ENCODE results near the gene SLAIN2.
"Not testable (repeated sequence)": the region's sequence is repeated elsewhere in the genome, so short reads cannot be mapped to it uniquely, and the experiment has no call there.

The SLAIN2 gene

DNA sequence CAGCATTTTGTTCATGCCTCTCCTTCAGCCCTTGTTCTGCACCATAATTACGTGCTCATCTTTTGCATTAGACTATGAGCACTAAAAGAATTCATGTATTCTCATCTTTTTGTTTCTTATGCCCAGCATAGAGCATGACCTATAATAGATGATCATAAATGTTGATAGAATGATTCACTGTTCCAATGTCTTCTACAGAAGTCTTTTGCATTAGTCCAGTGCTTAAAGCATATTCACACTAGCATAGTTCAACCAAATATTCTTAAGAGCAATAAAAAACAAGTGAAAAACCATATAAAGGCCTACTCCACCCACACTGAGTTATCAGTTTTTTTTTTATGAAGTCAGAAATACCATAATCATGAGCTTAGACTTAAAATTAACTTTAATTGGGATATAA, 105.3 kb downstream of the SLAIN2 start:
- DNase-seq, result no peak

DNA sequence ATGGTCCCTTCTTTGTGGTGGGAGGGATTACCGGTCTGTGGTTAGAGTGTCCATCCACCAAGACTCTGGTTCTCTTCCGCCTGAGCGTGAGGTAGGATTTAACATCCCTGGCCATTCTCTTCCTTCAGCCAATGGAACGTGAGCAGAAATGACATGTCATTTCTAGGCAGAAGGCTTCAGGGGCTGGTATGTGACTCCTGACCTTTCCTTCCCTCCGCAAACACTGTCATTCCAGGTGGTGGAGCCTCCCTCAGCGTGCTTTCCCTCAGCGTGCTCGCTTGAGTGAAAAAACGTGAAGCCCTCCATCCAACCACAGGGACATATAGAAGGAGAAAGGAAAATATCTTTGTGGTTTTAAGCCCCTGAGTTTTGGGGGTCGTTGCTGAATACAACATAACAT, 107.8 kb downstream of the SLAIN2 start:
- DNase-seq, result no peak

DNA sequence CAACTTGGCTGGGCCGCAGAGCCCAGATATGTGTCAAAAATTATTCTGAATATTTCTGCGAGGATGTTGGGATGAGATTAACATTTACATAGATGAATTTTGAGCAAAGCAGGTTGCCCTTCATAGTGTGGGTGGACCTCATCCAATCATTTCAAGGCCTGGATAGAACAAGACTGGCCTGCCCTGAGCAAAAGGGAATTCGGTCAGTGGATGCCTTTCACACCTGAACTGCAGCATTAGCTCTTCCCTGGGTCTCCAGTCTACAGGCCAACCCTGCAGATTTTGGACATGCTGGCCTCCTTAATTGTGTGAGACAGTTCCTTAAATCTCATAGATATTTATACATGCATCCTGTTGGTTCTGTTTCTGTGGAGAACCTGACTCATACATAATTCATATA, 109.4 kb downstream of the SLAIN2 start:
- DNase-seq, result no peak

- not testable (repeated sequence) for DNase-seq
Measured at GRCh38 chr4:48451656-48452055, 110.3 kb downstream of the SLAIN2 start.

DNA sequence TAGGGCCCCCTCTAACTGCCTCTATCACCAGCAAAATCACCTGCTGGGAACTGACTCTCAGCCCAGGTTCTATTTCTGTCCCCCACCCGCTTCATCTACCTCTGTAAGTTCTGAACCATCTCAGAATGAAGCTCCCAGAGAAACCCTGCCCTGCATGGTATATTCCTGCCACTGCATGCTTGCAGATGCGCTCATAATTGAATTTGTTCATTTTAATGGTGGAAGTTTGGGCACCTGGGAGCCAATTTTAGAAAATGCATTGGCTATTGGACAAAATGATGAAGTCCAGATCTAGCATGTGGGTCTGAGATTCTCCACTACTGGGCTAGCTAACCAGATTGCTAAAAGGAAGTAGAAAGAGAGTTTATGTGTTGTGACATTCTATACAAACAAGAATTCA, 113.3 kb downstream of the SLAIN2 start:
- no peak for DNase-seq

GRCh38 chr4:48461000-48461399, 119.7 kb downstream of the SLAIN2 start:
- no peak for DNase-seq

DNA sequence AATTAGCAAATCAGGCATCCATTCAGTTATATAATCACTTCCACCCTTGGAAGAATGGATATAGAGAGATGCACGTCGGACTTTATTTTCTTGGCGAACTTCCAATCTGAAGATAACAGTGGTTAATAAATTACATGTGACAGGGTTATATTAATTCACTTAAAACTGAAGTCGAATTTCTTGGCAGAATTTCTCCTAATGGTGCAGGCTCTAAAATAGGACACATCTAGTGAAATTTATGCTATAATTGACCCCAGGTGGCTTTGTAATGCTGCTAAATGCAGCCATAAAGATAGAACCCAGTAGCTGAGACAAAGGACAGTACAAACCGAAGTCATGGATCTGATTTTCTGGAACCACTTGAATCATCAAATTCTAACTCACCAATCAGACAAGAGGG, 121.0 kb downstream of the SLAIN2 start:
- DNase-seq, result no peak

DNA sequence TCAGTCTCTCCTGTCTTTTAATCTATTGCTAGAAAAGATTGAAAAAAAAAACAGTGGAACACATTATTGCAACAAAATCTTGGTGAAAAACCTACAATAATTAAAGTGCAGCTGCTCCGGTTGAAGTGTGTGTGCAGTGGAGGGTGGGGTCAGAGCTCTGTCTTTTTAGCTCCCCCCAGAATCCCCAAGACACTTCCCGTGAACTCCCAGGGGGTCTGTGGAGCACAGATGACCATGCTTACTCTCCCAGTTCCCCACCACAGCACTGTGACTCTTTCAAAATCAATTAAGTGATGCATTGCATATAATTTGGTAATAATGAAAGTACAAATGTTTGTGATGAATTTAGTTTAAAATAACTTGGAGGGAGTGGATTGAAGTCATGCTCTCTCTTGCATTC, 126.1 kb downstream of the SLAIN2 start:
- DNase-seq, result no peak

DNA sequence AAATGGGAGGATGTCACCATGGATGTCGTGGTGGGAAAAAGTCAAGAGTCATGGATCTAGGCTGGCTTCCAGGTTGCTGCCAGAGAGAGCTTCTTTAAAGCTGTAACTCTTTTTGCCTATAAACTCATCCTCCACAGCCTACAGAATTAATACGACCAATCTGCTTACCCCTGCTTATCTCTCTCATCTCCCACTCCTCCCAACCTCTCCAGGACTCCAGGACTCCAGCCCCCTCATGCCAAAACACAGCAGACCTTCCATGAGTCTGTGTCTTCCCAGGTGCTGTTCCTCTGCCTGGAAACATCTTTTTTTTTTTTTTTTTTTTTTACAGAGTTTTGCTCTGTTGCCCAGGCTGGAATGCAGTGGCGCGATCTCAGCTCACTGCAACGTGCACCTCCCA, 126.6 kb downstream of the SLAIN2 start:
- DNase-seq, result no peak

DNA sequence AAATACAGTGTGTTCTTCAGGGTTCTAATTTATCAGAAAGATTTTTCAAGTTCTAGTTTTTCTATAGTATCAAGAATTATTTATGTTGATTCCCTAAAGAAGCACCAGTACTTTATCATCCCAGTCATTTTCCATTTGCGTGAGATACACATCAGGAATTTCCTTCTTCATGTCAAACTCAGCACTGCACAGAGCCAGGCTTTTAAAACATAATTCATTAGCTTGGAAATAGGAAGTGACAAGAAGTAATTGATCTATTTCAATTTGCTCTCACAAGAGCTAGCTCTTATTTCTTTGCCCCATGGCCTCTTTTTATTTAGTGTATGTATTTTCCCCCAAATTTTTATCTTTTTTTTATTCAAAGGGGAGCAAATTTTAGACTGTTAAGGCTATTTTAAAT, 128.8 kb downstream of the SLAIN2 start:
- DNase-seq, result no peak

- no peak for DNase-seq
Measured at GRCh38 chr4:48470570-48470969, 129.2 kb downstream of the SLAIN2 start.

GRCh38 chr4:48472794-48473193, 131.5 kb downstream of the SLAIN2 start:
- DNase-seq, result no peak

DNA sequence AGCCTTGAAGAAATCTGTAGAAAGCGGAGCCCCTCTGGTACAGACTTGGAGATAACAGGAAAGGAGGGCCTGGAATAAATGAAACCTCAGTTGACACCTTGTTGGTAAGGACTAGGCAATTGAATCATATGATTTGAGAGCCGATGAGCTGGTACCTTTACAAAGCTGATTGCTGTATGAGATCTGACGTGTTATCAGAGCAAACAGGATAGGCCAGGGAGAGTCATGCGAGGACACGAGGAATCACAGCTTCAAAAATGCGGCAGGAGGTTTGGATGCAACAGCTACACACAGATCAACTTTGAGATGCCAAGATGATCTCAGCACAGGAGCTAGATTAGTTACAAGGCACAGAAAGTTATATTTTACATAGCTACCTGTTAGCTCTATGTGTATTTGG, 134.4 kb downstream of the SLAIN2 start:
- DNase-seq, result no peak
